Activated CD4-positive, CD25-positive, alpha-beta regulatory T cell (primary cell): ENCODE results near the gene ALX4.

Experiments used
- DNase-seq, 4 experiments: peaks; one replicate each; lab custom pipeline; 2025; lab: John Stamatoyannopoulos, UW

Gene ALX4

GRCh38 chr11:44335052-44335760 is 25.3 kb upstream of the ALX4 start:
- DNase-seq, result no peak

- no peak for DNase-seq
These were observed 24.5 kb upstream of the ALX4 start for GRCh38 chr11:44334356-44335004.

GRCh38 chr11:44333271-44334218 is 23.6 kb upstream of the ALX4 start:
- no peak for DNase-seq

- DNase-seq, result no peak
These were observed 22.7 kb upstream of the ALX4 start for GRCh38 chr11:44332665-44333064.

- DNase-seq, result no peak
These were observed 19.7 kb upstream of the ALX4 start for GRCh38 chr11:44329472-44330230.

- DNase-seq, result no peak
These were observed 18.3 kb upstream of the ALX4 start for GRCh38 chr11:44328138-44328660.

GRCh38 chr11:44327730-44328129 is 17.8 kb upstream of the ALX4 start:
- DNase-seq, result no peak

- DNase-seq, result no peak
These were observed 16.9 kb upstream of the ALX4 start for GRCh38 chr11:44326615-44327475.

GRCh38 chr11:44325698-44326097 is 15.8 kb upstream of the ALX4 start:
- DNase-seq, result no peak

- no peak for DNase-seq
These were observed 15.0 kb upstream of the ALX4 start for GRCh38 chr11:44324749-44325525.

- no peak for DNase-seq
These were observed 14.3 kb upstream of the ALX4 start for GRCh38 chr11:44324222-44324621.

GRCh38 chr11:44322243-44322642 is 12.3 kb upstream of the ALX4 start:
- DNase-seq, result no peak

GRCh38 chr11:44321059-44321458 is 11.1 kb upstream of the ALX4 start:
- DNase-seq, result no peak

GRCh38 chr11:44320289-44320973 is 10.5 kb upstream of the ALX4 start:
- DNase-seq, result no peak

- DNase-seq, result no peak
These were observed 9.8 kb upstream of the ALX4 start for GRCh38 chr11:44319552-44320288.

- DNase-seq, result no peak
These were observed 9.2 kb upstream of the ALX4 start for GRCh38 chr11:44319170-44319551.

- no peak for DNase-seq
These were observed 8.4 kb upstream of the ALX4 start for GRCh38 chr11:44318369-44318768.

- DNase-seq, result no peak
These were observed 6.8 kb upstream of the ALX4 start for GRCh38 chr11:44316659-44317240.
